Loucy (cell line): ENCODE results near the gene RPTOR.
A peak's percentile ranks its signal among the peaks of the same experiment; 100 is the strongest.

Source experiments
- H2AFZ ChIP-seq: fragments of 200-600 bp; sonication (generic); 2 replicates; pipeline ENCODE4 v1.6.0; 2016; ENCODE audit warnings: antibody characterized with exemption, mild to moderate bottlenecking, low read length, moderate library complexity
- H3F3A ChIP-seq: fragments of 200-600 bp; 2 replicates; pipeline ENCODE4 v1.6.0; 2016; ENCODE audit warnings: antibody characterized with exemption, low read depth, mild to moderate bottlenecking
- H3K27me3 ChIP-seq: fragments of 200-600 bp; sonication (generic); 2 replicates; pipeline ENCODE4 v1.6.1; 2014; ENCODE audit warnings: low read length, mild to moderate bottlenecking; ENCODE audit not compliant: insufficient read depth, poor library complexity, severe bottlenecking
- H3K36me3 ChIP-seq: fragments of 200-600 bp; sonication (generic); 2 replicates; pipeline ENCODE4 v1.6.1; 2016; ENCODE audit warnings: low read length; ENCODE audit not compliant: insufficient read depth
- H3K4me1 ChIP-seq: fragments of 200-600 bp; sonication (generic); 2 replicates; pipeline ENCODE4 v1.5.1; 2014; ENCODE audit warnings: low read length, mild to moderate bottlenecking; ENCODE audit not compliant: insufficient read depth, poor library complexity, severe bottlenecking
- H3K4me2 ChIP-seq: fragments of 200-600 bp; sonication (generic); 2 replicates; pipeline ENCODE4 v1.6.0; 2014; ENCODE audit warnings: antibody characterized with exemption, low read length, low read depth, mild to moderate bottlenecking; ENCODE audit not compliant: poor library complexity, severe bottlenecking
- H3K4me3 ChIP-seq: fragments of 200-600 bp; sonication (generic); 2 replicates; pipeline ENCODE4 v1.5.1; 2014; ENCODE audit warnings: low read length, mild to moderate bottlenecking, mixed read lengths; ENCODE audit not compliant: poor library complexity, severe bottlenecking
- H3K79me2 ChIP-seq: fragments of 200-600 bp; sonication (generic); 2 replicates; pipeline ENCODE4 v1.6.1; 2014; ENCODE audit warnings: low read length; ENCODE audit not compliant: insufficient read depth
- H3K9ac ChIP-seq: fragments of 200-600 bp; sonication (generic); 2 replicates; pipeline ENCODE4 v1.6.0; 2014; ENCODE audit warnings: mild to moderate bottlenecking, low read depth, low read length, moderate library complexity; ENCODE audit not compliant: poor library complexity, severe bottlenecking
- H3K9me2 ChIP-seq: fragments of 200-600 bp; sonication (generic); replicated peaks from 2 replicates; pipeline ENCODE4 v1.6.1; 2016; ENCODE audit warnings: low read depth, low read length, mixed read lengths
- H3K9me3 ChIP-seq: fragments of 200-600 bp; sonication (generic); 2 replicates; pipeline ENCODE4 v1.6.1; 2014; ENCODE audit warnings: mild to moderate bottlenecking, antibody characterized with exemption, low read length, low read depth; ENCODE audit not compliant: insufficient read depth
- H4K20me1 ChIP-seq: fragments of 200-600 bp; sonication (generic); 2 replicates; pipeline ENCODE4 v1.6.0; 2014; ENCODE audit warnings: antibody characterized with exemption, low read length, mild to moderate bottlenecking; ENCODE audit not compliant: insufficient read depth, poor library complexity, severe bottlenecking
- CTCF ChIP-seq: fragments of 200-600 bp; sonication (generic); conservative IDR thresholded peaks from 2 replicates; pipeline ENCODE4 v1.5.1; 2014; ENCODE audit warnings: mild to moderate bottlenecking, antibody characterized with exemption, low read length
- EZH2phosphoT487 ChIP-seq: fragments of 200-600 bp; IDR thresholded peaks from 2 replicates; pipeline ENCODE4 v1.6.1; 2018; ENCODE audit warnings: antibody characterized with exemption, mild to moderate bottlenecking, moderate library complexity, borderline replicate concordance

RPTOR gene

GRCh38 chr17:80662557-80662956 is 117.9 kb downstream of the RPTOR start:
- peaks cover 83% of the 10 kb centered on the region for H3K79me2 ChIP-seq
- no peaks in the 10 kb centered on the region for H4K20me1 ChIP-seq
- peak overlapping the region; percentile 36 for H3K4me2 ChIP-seq
- H3K9ac ChIP-seq = peak overlapping the region; percentile 86
- H3K9me2 ChIP-seq = no peaks in the 10 kb centered on the region
- no peak overlapping the region for H2AFZ ChIP-seq
- H3K36me3 ChIP-seq = no peaks in the 10 kb centered on the region
- no peak overlapping the region for H3K4me3 ChIP-seq
- peaks cover 69% of the 10 kb centered on the region for H3K4me1 ChIP-seq
- H3K9me3 ChIP-seq = no peaks in the 10 kb centered on the region
- 0 out of 2 replicates have a peak, but pooled peaks cover 2% of the 10 kb centered on the region for H3F3A ChIP-seq
- H3K27me3 ChIP-seq = no peaks in the 10 kb centered on the region
- no peak for TF ChIP-seq CTCF
- no peak for TF ChIP-seq EZH2phosphoT487

- H3K9ac ChIP-seq = peak overlapping the region; percentile 86
- no peak for TF ChIP-seq EZH2phosphoT487
- no peak for TF ChIP-seq CTCF
- H2AFZ ChIP-seq = no peak overlapping the region
- peaks cover 82% of the 10 kb centered on the region for H3K79me2 ChIP-seq
- H3K4me2 ChIP-seq = peak overlapping the region; percentile 78
- peaks cover 81% of the 10 kb centered on the region for H3K4me1 ChIP-seq
- H4K20me1 ChIP-seq = no peaks in the 10 kb centered on the region
- no peaks in the 10 kb centered on the region for H3K9me2 ChIP-seq
- no peaks in the 10 kb centered on the region for H3K27me3 ChIP-seq
- H3K9me3 ChIP-seq = no peaks in the 10 kb centered on the region
- peak overlapping the region; percentile 67 for H3K4me3 ChIP-seq
- H3K36me3 ChIP-seq = no peaks in the 10 kb centered on the region
- H3F3A ChIP-seq = 0 out of 2 replicates have a peak, but pooled peaks cover 2% of the 10 kb centered on the region
Measured at GRCh38 chr17:80663781-80664206, 119.2 kb downstream of the RPTOR start.

GRCh38 chr17:80664217-80664790 is 119.7 kb downstream of the RPTOR start:
- H3K9me3 ChIP-seq = no peaks in the 10 kb centered on the region
- H3K9me2 ChIP-seq = no peaks in the 10 kb centered on the region
- peaks cover 83% of the 10 kb centered on the region for H3K79me2 ChIP-seq
- peak overlapping the region; percentile 78 for H3K4me2 ChIP-seq
- H3F3A ChIP-seq = 0 out of 2 replicates have a peak, but pooled peaks cover 2% of the 10 kb centered on the region
- H3K27me3 ChIP-seq = no peaks in the 10 kb centered on the region
- H3K36me3 ChIP-seq = no peaks in the 10 kb centered on the region
- peaks cover 85% of the 10 kb centered on the region for H3K4me1 ChIP-seq
- H2AFZ ChIP-seq = no peak overlapping the region
- H3K9ac ChIP-seq = peak overlapping the region; percentile 86
- no peak for TF ChIP-seq CTCF
- no peak for TF ChIP-seq EZH2phosphoT487
- peak overlapping the region; percentile 67 for H3K4me3 ChIP-seq
- H4K20me1 ChIP-seq = no peaks in the 10 kb centered on the region
